SK-N-SH (cell line): Measurements from ENCODE around the gene CCDC30. TPM values are rescaled to one million over a fixed set of nuclear protein-coding genes. Genes with fewer than 3 reads are reported as not detected.

ENCODE experiments used
- CTCF ChIA-PET: fragments of 300-600, 350-600 bp; formaldehyde crosslinking; extraction: SDS; loops from one replicate; lab custom pipeline; 2021; lab: Yijun Ruan, JAX
- POLR2A ChIA-PET: fragments of 350-600 bp; sonication (Branson Sonifier 250); formaldehyde crosslinking; extraction: SDS; loops from one replicate; lab custom pipeline; 2020; ENCODE audit warnings: antibody characterized with exemption, inconsistent platforms; lab: Yijun Ruan, JAX
- DNase-seq: peaks from one replicate; pipeline ENCODE4 v3.0.0; 2012
- H2AFZ ChIP-seq: fragments of 200-600 bp; sonication (generic); 2 replicates; pipeline ENCODE4 v1.8.1; 2016; ENCODE audit warnings: antibody characterized with exemption, mild to moderate bottlenecking, low read depth
- H3F3A ChIP-seq: fragments of 200-600 bp; sonication (generic); replicated peaks from 2 replicates; pipeline ENCODE3; 2016; ENCODE audit warnings: antibody characterized with exemption, mild to moderate bottlenecking; ENCODE audit not compliant: insufficient read depth
- H3K27ac ChIP-seq, 2 experiments: fragments of 200-500 bp in 1 of 2; fragments of 200-600 bp in 1 of 2; sonication (Bioruptor generic) in 1 of 2; sonication (generic), shearing (Covaris generic) in 1 of 2; 2 replicates each; pipeline versions ENCODE4 v1.5.1 to v1.6.1; 2014 to 2016; ENCODE audit warnings: low read depth in 2 of 2, inconsistent platforms in 1 of 2, low read length in 1 of 2, mild to moderate bottlenecking in 1 of 2, mixed read lengths in 1 of 2
- H3K27me3 ChIP-seq: fragments of 200-600 bp; sonication (generic), shearing (Covaris generic); 2 replicates; pipeline ENCODE4 v1.6.1; 2016; ENCODE audit warnings: mixed run types; ENCODE audit not compliant: insufficient read depth
- H3K36me3 ChIP-seq, 2 experiments: fragments of 200-500 bp in 1 of 2; fragments of 200-600 bp in 1 of 2; sonication (Bioruptor generic) in 1 of 2; sonication (generic) in 1 of 2; replicated peaks in 1 of 2; 2 replicates each; pipeline versions ENCODE3 to v1.5.1; 2014 to 2016; ENCODE audit warnings: low read length in 1 of 2, mild to moderate bottlenecking in 1 of 2; ENCODE audit not compliant: insufficient read depth in 2 of 2, control insufficient read depth in 1 of 2
- H3K4me1 ChIP-seq, 2 experiments: fragments of 200-500 bp in 1 of 2; fragments of 200-600 bp in 1 of 2; sonication (Bioruptor generic) in 1 of 2; sonication (generic), shearing (Covaris generic) in 1 of 2; 2 replicates each; pipeline versions ENCODE4 v1.5.1 to v1.6.1; 2014 to 2016; ENCODE audit warnings: low read depth in 1 of 2, low read length in 1 of 2, mixed run types in 1 of 2; ENCODE audit not compliant: insufficient read depth in 2 of 2, control insufficient read depth in 1 of 2
- H3K4me2 ChIP-seq: fragments of 200-600 bp; sonication (generic), shearing (Covaris generic); 2 replicates; pipeline ENCODE4 v1.6.1; 2017; ENCODE audit warnings: mixed run types
- H3K4me3 ChIP-seq, 2 experiments: fragments of 200-500 bp in 1 of 2; fragments of 200-600 bp in 1 of 2; sonication (Bioruptor generic) in 1 of 2; sonication (generic), shearing (Covaris generic) in 1 of 2; 2 replicates each; pipeline versions ENCODE4 v1.5.1 to v1.8.1; 2014 to 2016; ENCODE audit warnings: low read depth in 2 of 2, inconsistent platforms in 1 of 2, low read length in 1 of 2, mild to moderate bottlenecking in 1 of 2, mixed read lengths in 1 of 2, moderate library complexity in 1 of 2
- H3K79me2 ChIP-seq: fragments of 200-600 bp; sonication (generic); 2 replicates; pipeline ENCODE4 v1.8.1; 2017; ENCODE audit warnings: mild to moderate bottlenecking; ENCODE audit not compliant: insufficient read depth
- H3K9ac ChIP-seq: fragments of 200-600 bp; sonication (generic); 2 replicates; pipeline ENCODE4 v1.6.1; 2017; ENCODE audit warnings: mixed run types
- H3K9me2 ChIP-seq: fragments of 200-600 bp; sonication (generic); 2 replicates; pipeline ENCODE4 v1.6.1; 2017; ENCODE audit warnings: mixed run types
- H3K9me3 ChIP-seq: fragments of 200-600 bp; sonication (generic); 2 replicates; pipeline ENCODE4 v1.6.1; 2017; ENCODE audit warnings: mixed run types, mild to moderate bottlenecking, moderate library complexity
- H4K20me1 ChIP-seq: fragments of 200-600 bp; sonication (generic); 2 replicates; pipeline ENCODE4 v1.6.1; 2017; ENCODE audit warnings: mild to moderate bottlenecking, mixed run types; ENCODE audit not compliant: insufficient read depth
- CHD2 ChIP-seq: fragments of 150-350 bp; IDR thresholded peaks from 2 replicates; pipeline ENCODE4 v1.6.1; 2018; ENCODE audit warnings: low read length; ENCODE audit not compliant: partially characterized antibody
- FOSL2 ChIP-seq: IDR thresholded peaks from 2 replicates; pipeline ENCODE4 v1.4.0; 2012; ENCODE audit warnings: low read depth, mild to moderate bottlenecking, moderate library complexity, borderline replicate concordance
- FOXJ3 ChIP-seq: sonication (generic); formaldehyde crosslinking; IDR thresholded peaks from 2 replicates; pipeline ENCODE4 v1.5.1; 2020; ENCODE audit warnings: mild to moderate bottlenecking, missing genetic modification reagents
- GABPA ChIP-seq: IDR thresholded peaks from 2 replicates; pipeline ENCODE4 v1.4.0; 2012; ENCODE audit warnings: low read depth, mild to moderate bottlenecking
- MAX ChIP-seq: IDR thresholded peaks from 2 replicates; pipeline ENCODE4 v1.4.0; 2012; ENCODE audit warnings: low read depth
- MXI1 ChIP-seq: IDR thresholded peaks from 2 replicates; pipeline ENCODE4 v1.6.1; 2012; ENCODE audit warnings: mild to moderate bottlenecking, low read depth, low read length, improper control_type of control experiment
- NRF1 ChIP-seq: IDR thresholded peaks from 2 replicates; pipeline ENCODE4 v1.6.1; 2012; ENCODE audit warnings: low read depth, mild to moderate bottlenecking, low read length
- POLR2AphosphoS5 ChIP-seq: IDR thresholded peaks from 2 replicates; pipeline ENCODE4 v1.6.1; 2012; ENCODE audit warnings: low read depth, low read length
- RCOR1 ChIP-seq: fragments of 150-350 bp; IDR thresholded peaks from 2 replicates; pipeline ENCODE4 v1.6.1; 2017; ENCODE audit warnings: antibody characterized with exemption, low read length
- RFX5 ChIP-seq: IDR thresholded peaks from 2 replicates; pipeline ENCODE4 v1.6.1; 2012; ENCODE audit warnings: mild to moderate bottlenecking, improper control_type of control experiment, low read length
- TAF1 ChIP-seq: IDR thresholded peaks from 2 replicates; pipeline ENCODE4 v1.6.1; 2012; ENCODE audit warnings: low read depth, mild to moderate bottlenecking, low read length, moderate library complexity, borderline replicate concordance
- TCF12 ChIP-seq: IDR thresholded peaks from 2 replicates; pipeline ENCODE4 v1.4.0; 2012
- YY1 ChIP-seq: IDR thresholded peaks from 2 replicates; pipeline ENCODE4 v1.4.0; 2012; ENCODE audit warnings: low read depth, mild to moderate bottlenecking
- WGBS: methylation state at CpG from one replicate; pipeline ENCODE4 v1.1.6; 2017; ENCODE audit warnings: low lambda C conversion rate; 5-methylcytosine and 5-hydroxymethylcytosine counted together
- polyA plus RNA-seq, 3 experiments: library from polyadenylated mRNA; depleted of rRNA; stranded (reverse); fragments of >200 nt; gene quantifications; 2 replicates each; pipeline ENCODE4 v1.2.3, GENCODE V29; 2012
- TF ChIP-seq, protein P1 (sequence below): IDR thresholded peaks from 2 replicates; pipeline ENCODE4 v1.4.0; 2012; ENCODE audit warnings: low read depth, borderline replicate concordance
- TF ChIP-seq, protein P2 (sequence below): IDR thresholded peaks from 2 replicates; pipeline ENCODE4; 2012
- TF ChIP-seq, protein P3 (sequence below): fragments of 150-350 bp; IDR thresholded peaks from 2 replicates; pipeline ENCODE4 v1.6.1; 2017; ENCODE audit warnings: antibody characterized with exemption, low read length, low read depth, borderline replicate concordance
- TF ChIP-seq, protein P4 (sequence below): fragments of 200-600 bp; sonication (generic); IDR thresholded peaks from 2 replicates; pipeline ENCODE4 v1.6.1; 2017; ENCODE audit warnings: antibody characterized with exemption, mild to moderate bottlenecking, moderate library complexity

Gene CCDC30
- polyA plus RNA-seq, 1 of the 3 experiments (the other 2 are of a cell fraction): 0.94 TPM

- Histone ChIP-seq H3K4me1 (peaks cover 10 to 22% of the 10 kb centered on the region in 2 experiments; a peak in 3 of 4 replicates), H3F3A (no peaks in the 10 kb centered on the region), H3K4me2 (peak overlapping the region; percentile 77), H3K27me3 (no peaks in the 10 kb centered on the region), H4K20me1 (peaks cover 31% of the 10 kb centered on the region), H3K9me3 (no peaks in the 10 kb centered on the region), H3K9ac (peak overlapping the region; percentile 79), H3K27ac (peak overlapping the region; percentile 82 to 97; a peak in 3 of 4 replicates), H3K4me3 (peak overlapping the region; percentile 71 to 92), H3K79me2 (peaks cover 43% of the 10 kb centered on the region), H2AFZ (peak overlapping the region; percentile 86), H3K9me2 (no peaks in the 10 kb centered on the region), H3K36me3 (peaks cover 17 to 26% of the 10 kb centered on the region in 2 experiments)
- no peak for TF ChIP-seq RCOR1
- TF ChIP-seq YY1: peak; percentile 74; the same call in 1 of the 2 replicates
- TF ChIP-seq NRF1: no peak
- TF ChIP-seq MAX: peak; percentile 67; the same call in 1 of the 2 replicates
- TF ChIP-seq, protein P1, sequence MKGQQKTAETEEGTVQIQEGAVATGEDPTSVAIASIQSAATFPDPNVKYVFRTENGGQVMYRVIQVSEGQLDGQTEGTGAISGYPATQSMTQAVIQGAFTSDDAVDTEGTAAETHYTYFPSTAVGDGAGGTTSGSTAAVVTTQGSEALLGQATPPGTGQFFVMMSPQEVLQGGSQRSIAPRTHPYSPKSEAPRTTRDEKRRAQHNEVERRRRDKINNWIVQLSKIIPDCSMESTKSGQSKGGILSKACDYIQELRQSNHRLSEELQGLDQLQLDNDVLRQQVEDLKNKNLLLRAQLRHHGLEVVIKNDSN: peak; percentile 44; the same call in 1 of the 2 replicates
- TF ChIP-seq, protein P2, sequence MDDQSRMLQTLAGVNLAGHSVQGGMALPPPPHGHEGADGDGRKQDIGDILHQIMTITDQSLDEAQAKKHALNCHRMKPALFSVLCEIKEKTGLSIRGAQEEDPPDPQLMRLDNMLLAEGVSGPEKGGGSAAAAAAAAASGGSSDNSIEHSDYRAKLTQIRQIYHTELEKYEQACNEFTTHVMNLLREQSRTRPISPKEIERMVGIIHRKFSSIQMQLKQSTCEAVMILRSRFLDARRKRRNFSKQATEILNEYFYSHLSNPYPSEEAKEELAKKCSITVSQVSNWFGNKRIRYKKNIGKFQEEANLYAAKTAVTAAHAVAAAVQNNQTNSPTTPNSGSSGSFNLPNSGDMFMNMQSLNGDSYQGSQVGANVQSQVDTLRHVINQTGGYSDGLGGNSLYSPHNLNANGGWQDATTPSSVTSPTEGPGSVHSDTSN: no peak
- TF ChIP-seq MXI1: peak; percentile 68; the same call in 1 of the 2 replicates
- ChIA-PET CTCF (interaction anchor here (0.8 to 1.5 kb wide), 2 partner anchors 20 to 131 kb away, joined by 3 read pairs; no protein-coding TSS in a partner anchor), POLR2A (interaction anchor here (0.7 to 1.7 kb wide), 6 partner anchors 10 to 342 kb away, joined by 3 to 14 read pairs (median 5); partner anchors contain the start of gene PPIH)
- 10% methylated on average over 18 of the region's 18 CpGs for WGBS
- peak; percentile 35 for DNase-seq
Measured at GRCh38 chr1:42680921-42681683, 218.0 kb downstream of the CCDC30 start.

GRCh38 chr1:42681741-42682483 is 218.8 kb downstream of the CCDC30 start, which contains the start of gene YBX1:
YBX1 (plus strand) TSS chr1:42682418; CDS start chr1:42682566, 148 bp downstream.
- Histone ChIP-seq H3K4me3 (peak within 1 kb of the TSS; percentile 71 to 92), H3K9me3 (no peaks in the 10 kb centered on the region), H4K20me1 (peaks cover 39% of the 10 kb centered on the region), H3K4me2 (peak within 1 kb of the TSS; percentile 88), H3K9me2 (no peaks in the 10 kb centered on the region), H3K27me3 (no peaks in the 10 kb centered on the region), H3K9ac (peak within 1 kb of the TSS; percentile 82), H3K27ac (peak within 1 kb of the TSS; percentile 82 to 97), H3K79me2 (peaks cover 52% of the 10 kb centered on the region), H3K4me1 (peaks cover 10 to 27% of the 10 kb centered on the region in 2 experiments; a peak in 3 of 4 replicates), H3K36me3 (peaks cover 21 to 34% of the 10 kb centered on the region in 2 experiments), H2AFZ (peak within 1 kb of the TSS; percentile 86), H3F3A (no peaks in the 10 kb centered on the region)
- DNase-seq: peak; percentile 97
- CTCF ChIA-PET: interaction anchor here (0.8 to 1.9 kb wide), 4 partner anchors 21 to 130 kb away, joined by 3 to 12 read pairs (median 4); no protein-coding TSS in a partner anchor
- POLR2A ChIA-PET: interaction anchor here (0.5 to 2.4 kb wide), 13 partner anchors 8 to 261 kb away, joined by 3 to 14 read pairs (median 4); partner anchors contain the start of genes C1orf50, CCDC30, P3H1 and PPIH
- WGBS: 2% methylated on average over 41 of the region's 54 CpGs
- TF ChIP-seq TCF12 (no peak), YY1 (peak; percentile 76; the same call in 1 of the 2 replicates), FOXJ3 (CRISPR knock-in tag) (no peak), POLR2AphosphoS5 (peak; percentile 88), CHD2 (peak; percentile 81), RCOR1 (no peak), FOSL2 (no peak), GABPA (peak; percentile 82), RFX5 (no peak), TAF1 (peak; percentile 72)
- TF ChIP-seq, protein P1: peak; percentile 97
- TF ChIP-seq, protein P3, sequence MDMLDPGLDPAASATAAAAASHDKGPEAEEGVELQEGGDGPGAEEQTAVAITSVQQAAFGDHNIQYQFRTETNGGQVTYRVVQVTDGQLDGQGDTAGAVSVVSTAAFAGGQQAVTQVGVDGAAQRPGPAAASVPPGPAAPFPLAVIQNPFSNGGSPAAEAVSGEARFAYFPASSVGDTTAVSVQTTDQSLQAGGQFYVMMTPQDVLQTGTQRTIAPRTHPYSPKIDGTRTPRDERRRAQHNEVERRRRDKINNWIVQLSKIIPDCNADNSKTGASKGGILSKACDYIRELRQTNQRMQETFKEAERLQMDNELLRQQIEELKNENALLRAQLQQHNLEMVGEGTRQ: peak; percentile 93
- TF ChIP-seq, protein P4, sequence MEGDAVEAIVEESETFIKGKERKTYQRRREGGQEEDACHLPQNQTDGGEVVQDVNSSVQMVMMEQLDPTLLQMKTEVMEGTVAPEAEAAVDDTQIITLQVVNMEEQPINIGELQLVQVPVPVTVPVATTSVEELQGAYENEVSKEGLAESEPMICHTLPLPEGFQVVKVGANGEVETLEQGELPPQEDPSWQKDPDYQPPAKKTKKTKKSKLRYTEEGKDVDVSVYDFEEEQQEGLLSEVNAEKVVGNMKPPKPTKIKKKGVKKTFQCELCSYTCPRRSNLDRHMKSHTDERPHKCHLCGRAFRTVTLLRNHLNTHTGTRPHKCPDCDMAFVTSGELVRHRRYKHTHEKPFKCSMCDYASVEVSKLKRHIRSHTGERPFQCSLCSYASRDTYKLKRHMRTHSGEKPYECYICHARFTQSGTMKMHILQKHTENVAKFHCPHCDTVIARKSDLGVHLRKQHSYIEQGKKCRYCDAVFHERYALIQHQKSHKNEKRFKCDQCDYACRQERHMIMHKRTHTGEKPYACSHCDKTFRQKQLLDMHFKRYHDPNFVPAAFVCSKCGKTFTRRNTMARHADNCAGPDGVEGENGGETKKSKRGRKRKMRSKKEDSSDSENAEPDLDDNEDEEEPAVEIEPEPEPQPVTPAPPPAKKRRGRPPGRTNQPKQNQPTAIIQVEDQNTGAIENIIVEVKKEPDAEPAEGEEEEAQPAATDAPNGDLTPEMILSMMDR: no peak
